ENCODE data around the gene LRFN3. TPM values are rescaled to one million over a fixed set of nuclear protein-coding genes. Genes with fewer than 3 reads are reported as not detected.

Gene LRFN3
- total RNA-seq, 4 donors from 2014 or later, result 2.5 to 6.6 (median 4.3) TPM

DNA sequence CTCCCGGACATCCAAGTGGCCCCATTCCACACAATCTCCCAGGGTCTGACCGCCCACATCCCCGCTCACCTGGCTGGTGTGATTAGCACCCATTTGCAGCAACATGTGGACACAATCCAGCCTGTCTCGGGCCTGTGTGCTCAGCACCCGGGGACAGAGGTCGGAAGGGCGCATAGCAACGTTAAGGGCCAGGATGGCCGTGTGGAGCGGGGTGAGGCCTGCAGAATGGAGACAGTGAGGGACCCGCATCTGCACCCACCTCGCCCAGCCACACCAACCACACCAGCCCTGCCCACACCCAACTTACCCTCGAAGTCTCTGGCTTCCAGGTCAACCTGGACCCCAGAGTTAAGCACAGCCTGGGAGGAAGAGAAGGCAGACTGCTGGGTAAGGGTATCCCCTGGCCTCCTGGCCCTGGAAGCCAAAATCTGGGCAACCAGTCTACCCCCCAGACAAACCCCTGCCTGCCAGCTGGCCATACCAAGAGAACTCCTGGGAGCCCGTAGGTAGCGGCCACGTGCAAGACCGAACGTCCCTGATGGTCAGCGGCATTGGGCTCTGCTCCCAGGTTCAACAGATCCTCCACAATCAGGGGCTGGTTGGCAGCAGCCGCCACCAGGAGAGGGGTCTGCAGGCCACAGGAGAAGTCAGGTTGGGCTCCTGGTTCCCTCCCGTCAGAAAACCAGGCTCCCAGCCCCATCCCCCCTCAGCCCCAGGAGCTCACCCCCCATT is 40.1 kb upstream of the LRFN3 start:
- no peak for TF ChIP-seq CTCF (IDR thresholded peaks at IDR 0.05; ENCODE audit: low read depth)

- TF ChIP-seq CTCF (IDR thresholded peaks at IDR 0.05; ENCODE audit: low read depth), result no peak
Measured at GRCh38 chr19:35896643-35897040, 39.5 kb upstream of the LRFN3 start.

DNA sequence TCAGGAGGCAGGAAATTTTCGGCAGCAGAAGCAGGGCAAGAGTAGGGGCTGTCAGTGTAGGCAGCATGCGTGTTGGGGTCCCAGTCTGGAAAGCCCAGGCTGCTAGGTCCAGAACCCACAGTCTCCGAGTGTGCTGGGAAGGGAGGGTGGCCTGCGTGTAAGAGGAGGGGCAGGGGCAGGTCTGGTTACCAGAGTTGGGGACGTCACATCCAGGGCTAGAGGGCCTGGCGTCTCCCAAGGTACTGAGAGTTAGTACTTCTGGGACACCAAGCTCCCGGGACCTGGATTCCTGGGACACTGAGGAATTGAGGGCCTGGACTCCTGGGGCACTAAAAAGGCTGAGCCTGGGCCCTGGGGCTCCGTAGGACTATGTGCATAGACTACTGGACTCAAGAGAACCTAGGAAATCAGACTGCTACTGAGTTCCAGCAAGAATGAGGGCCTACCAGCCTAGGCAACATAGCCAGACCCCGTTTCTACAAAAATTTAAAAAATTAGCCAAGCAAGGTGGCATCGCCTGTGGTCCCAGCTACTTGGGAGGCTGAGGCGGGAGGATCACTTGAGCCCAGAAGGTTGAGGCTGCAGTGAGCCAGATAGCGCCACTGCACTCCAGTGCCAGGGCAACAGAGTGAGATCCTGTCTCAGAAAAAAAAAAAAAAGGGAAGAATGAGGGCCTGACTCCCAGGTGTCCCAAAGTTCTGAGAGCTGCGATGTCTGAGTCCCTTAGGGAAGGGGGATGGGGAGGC is 38.3 kb upstream of the LRFN3 start:
- no peak for TF ChIP-seq CTCF (IDR thresholded peaks at IDR 0.05; ENCODE audit: low read depth)

- no peak for TF ChIP-seq CTCF (IDR thresholded peaks at IDR 0.05; ENCODE audit: low read depth)
Measured at GRCh38 chr19:35898499-35898809, 37.7 kb upstream of the LRFN3 start.

DNA sequence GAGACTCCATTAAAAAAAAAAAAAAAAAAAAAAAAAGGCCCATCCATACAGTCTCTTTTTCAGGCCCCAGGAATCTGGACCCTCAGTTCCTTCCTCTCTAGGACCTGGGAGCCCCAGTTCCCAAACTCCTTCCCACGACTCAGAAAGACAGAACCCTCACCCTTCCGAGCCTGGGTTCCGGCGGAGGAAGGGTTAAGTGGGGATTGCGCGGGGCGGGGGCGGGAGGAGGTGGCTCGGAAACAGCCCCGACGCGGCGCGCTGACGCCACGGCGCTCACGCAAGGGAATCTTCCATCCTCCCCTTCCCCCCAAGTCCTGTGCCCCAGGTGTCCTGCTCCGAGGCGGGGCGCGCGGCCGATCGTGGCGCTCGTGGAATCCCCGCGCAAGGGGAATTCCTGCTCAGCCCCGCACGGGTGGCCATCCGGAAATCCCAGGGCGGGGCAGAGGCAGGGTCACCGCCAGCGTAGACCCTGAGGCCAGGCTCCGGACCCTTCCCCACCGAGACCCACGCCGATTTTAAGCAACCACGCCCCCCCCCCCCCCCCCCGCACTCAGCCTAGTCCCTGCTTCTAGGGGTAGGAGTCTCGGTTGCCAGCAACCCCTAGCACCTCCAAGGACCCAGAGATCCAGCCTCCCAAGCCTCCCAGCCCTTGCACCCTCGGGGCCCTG is 36.5 kb upstream of the LRFN3 start:
- TF ChIP-seq CTCF (IDR thresholded peaks at IDR 0.05; ENCODE audit: low read depth), result no peak

GRCh38 chr19:35901055-35901644 is 35.0 kb upstream of the LRFN3 start:
- TF ChIP-seq CTCF (IDR thresholded peaks at IDR 0.05; ENCODE audit: low read depth), result no peak

Data from subcutaneous adipose tissue (tissue), 4 donors.